OCI-LY1 (cell line): ENCODE results near the gene WDHD1.

Source experiments
- CTCF ChIP-seq: fragments of 200-600 bp; sonication (generic), shearing (Covaris generic); IDR thresholded peaks from 2 replicates; pipeline ENCODE4 v1.5.1; 2017; ENCODE audit warnings: mild to moderate bottlenecking, antibody characterized with exemption, low read length, moderate library complexity, mixed read lengths
- EZH2 ChIP-seq: fragments of 200-600 bp; sonication (generic), shearing (Covaris generic); IDR thresholded peaks from 2 replicates; pipeline ENCODE4 v1.8.0; 2017; ENCODE audit warnings: borderline replicate concordance, mixed run types, mild to moderate bottlenecking, antibody characterized with exemption, low read length, moderate library complexity, mixed read lengths

GRCh38 chr14:54919330-54919729 lies 107.6 kb downstream of the WDHD1 start:
- no peak for TF ChIP-seq CTCF
- no peak for TF ChIP-seq EZH2
